B cell (primary cell): ENCODE measurements around the gene GPR150. TPM values are rescaled to one million over a fixed set of nuclear protein-coding genes. Genes with fewer than 3 reads are reported as not detected.

Experiments used
- ATAC-seq: fragments of 200-7000 bp; cut with Tn5 transposase; one replicate; pipeline ENCODE4 v1.10.0; 2021; ENCODE audit warnings: low read depth, mild to moderate bottlenecking, moderate number of reproducible peaks, moderate library complexity
- CTCF ChIA-PET: fragments of 350-600 bp; sonication (Branson Sonifier 250); formaldehyde crosslinking; loops from one replicate; lab custom pipeline; 2021; ENCODE audit warnings: antibody characterized with exemption, inconsistent platforms; lab: Charles Lee
- POLR2A ChIA-PET: fragments of 350-600 bp; sonication (Branson Sonifier 250); formaldehyde crosslinking; loops from one replicate; lab custom pipeline; 2021; ENCODE audit warnings: antibody characterized with exemption; lab: Charles Lee
- DNase-seq: peaks from one replicate; pipeline ENCODE4 v3.0.0; 2013
- H2AFZ ChIP-seq: 2 replicates; pipeline ENCODE4 v1.6.1; 2012; ENCODE audit warnings: mild to moderate bottlenecking, low read depth, low read length; ENCODE audit not compliant: insufficient read depth, poor library complexity, severe bottlenecking
- H3K27ac ChIP-seq, 2 donors: 1 replicate in 1 of 2; 2 replicates in 1 of 2; pipeline ENCODE4 v1.5.1; 2012 to 2013; ENCODE audit warnings: low read length in 2 of 2, mild to moderate bottlenecking in 2 of 2, moderate library complexity in 1 of 2
- H3K27me3 ChIP-seq, 4 experiments: fragments of 200-600 bp in 1 of 4; sonication (generic) in 1 of 4; replicated peaks in 1 of 4; 1 replicate in 2 of 4; 2 replicates in 2 of 4; pipeline versions ENCODE4 v1.6.1 to v1.7.0; 2013 to 2016; ENCODE audit warnings: low read length in 3 of 4, mild to moderate bottlenecking in 2 of 4, mixed read lengths in 1 of 4, moderate library complexity in 1 of 4; ENCODE audit not compliant: insufficient read depth in 4 of 4, control insufficient read depth in 3 of 4; ENCODE audit errors: control extremely low read depth in 1 of 4
- H3K36me3 ChIP-seq, 2 experiments: replicated peaks in 1 of 2; 1 replicate in 1 of 2; 2 replicates in 1 of 2; pipeline versions ENCODE4 v1.6.1 to v1.7.1; 2013; ENCODE audit warnings: low read length in 1 of 2; ENCODE audit not compliant: insufficient read depth in 2 of 2, control insufficient read depth in 1 of 2; ENCODE audit errors: control extremely low read depth in 1 of 2, extremely low read depth in 1 of 2
- H3K4me1 ChIP-seq, 2 donors: fragments of 200-600 bp in 1 of 2; sonication (generic) in 1 of 2; 1 replicate in 1 of 2; 2 replicates in 1 of 2; pipeline versions ENCODE4 v1.5.1 to v1.6.1; 2013 to 2017; ENCODE audit warnings: low read length in 2 of 2; ENCODE audit not compliant: control insufficient read depth in 2 of 2, insufficient read depth in 2 of 2
- H3K4me2 ChIP-seq: replicated peaks from 2 replicates; pipeline ENCODE3; 2012; ENCODE audit warnings: mild to moderate bottlenecking, low read depth, low read length; ENCODE audit not compliant: poor library complexity, severe bottlenecking
- H3K4me3 ChIP-seq, 5 experiments: fragments of 200-600 bp in 1 of 5; sonication (generic) in 1 of 5; 1 replicate in 3 of 5; 2 replicates in 2 of 5; pipeline versions ENCODE4 v1.5.1 to v1.7.0; 2011 to 2016; ENCODE audit warnings: low read length in 4 of 5, mild to moderate bottlenecking in 4 of 5, low read depth in 2 of 5, control low read depth in 1 of 5, moderate library complexity in 1 of 5; ENCODE audit not compliant: insufficient read depth in 1 of 5; ENCODE audit errors: control extremely low read depth in 1 of 5, extremely low read depth in 1 of 5
- H3K79me2 ChIP-seq: fragments of 200-600 bp; sonication (generic); one replicate; pipeline ENCODE4 v1.6.0; 2016; ENCODE audit warnings: low read length; ENCODE audit not compliant: control insufficient read depth, insufficient read depth
- H3K9ac ChIP-seq: fragments of 200-600 bp; sonication (generic); 2 replicates; pipeline ENCODE4 v1.6.1; 2017; ENCODE audit warnings: mild to moderate bottlenecking, low read length, moderate library complexity
- H3K9me3 ChIP-seq, 3 donors: one replicate each; pipeline versions ENCODE4 v1.6.1 to v1.7.1; 2013; ENCODE audit warnings: low read length in 2 of 3; ENCODE audit not compliant: control insufficient read depth in 2 of 3, insufficient read depth in 1 of 3; ENCODE audit errors: control extremely low read depth in 1 of 3
- H4K20me1 ChIP-seq: 2 replicates; pipeline ENCODE4 v1.6.0; 2012; ENCODE audit warnings: mild to moderate bottlenecking, low read length; ENCODE audit not compliant: insufficient read depth, control insufficient read depth, poor library complexity, severe bottlenecking
- H3K27ac Mint-ChIP-seq: one replicate; pipeline ENCODE4 v1.8.0; 2021; ENCODE audit warnings: mixed read lengths
- H3K27me3 Mint-ChIP-seq: one replicate; pipeline ENCODE4 v1.8.0; 2021; ENCODE audit warnings: mixed read lengths
- H3K4me1 Mint-ChIP-seq: one replicate; pipeline ENCODE4 v1.8.0; 2021; ENCODE audit warnings: mixed read lengths
- H3K4me3 Mint-ChIP-seq: one replicate; pipeline ENCODE4 v1.8.0; 2021; ENCODE audit warnings: mixed read lengths
- H3K9me3 Mint-ChIP-seq: one replicate; pipeline ENCODE4 v1.8.0; 2022; ENCODE audit warnings: mixed read lengths; ENCODE audit not compliant: insufficient read depth
- EZH2 ChIP-seq: IDR thresholded peaks from 2 replicates; pipeline ENCODE4 v1.6.1; 2012; ENCODE audit warnings: borderline replicate concordance, low read depth, mild to moderate bottlenecking, moderate library complexity, low read length; ENCODE audit not compliant: insufficient read depth, poor library complexity, severe bottlenecking
- WGBS: methylation state at CpG from one replicate; pipeline ENCODE4 v1.1.5; 2013; ENCODE audit warnings: missing lambda C conversion rate; ENCODE audit not compliant: insufficient coverage; 5-methylcytosine and 5-hydroxymethylcytosine counted together
- intact Hi-C: fragments of 100-400 bp; cut with micrococcal nuclease; formaldehyde crosslinking; loops from one replicate; pipeline ENCODE4 v1.10.0; 2022
- polyA plus RNA-seq: library from polyadenylated mRNA; depleted of rRNA; stranded (reverse); fragments of >200 nt; gene quantifications from 2 replicates; pipeline ENCODE4 v1.2.3, GENCODE V29; 2012
- total RNA-seq, 2 donors: library from RNA; stranded (reverse); fragments of 120-200 nt in 1 of 2; gene quantifications; 1 replicate in 1 of 2; 2 replicates in 1 of 2; pipeline versions ENCODE4 v1.2.3 to v1.2.4, GENCODE V29; 2013 to 2022
- TF ChIP-seq, protein P1 (sequence below): fragments of 200-600 bp; IDR thresholded peaks from one replicate; pipeline ENCODE4 v1.8.0; 2022; ENCODE audit warnings: antibody characterized with exemption, mild to moderate bottlenecking

Gene GPR150
- total and polyA plus RNA-seq, 2 donors (not counting 1 experiment from before 2014, with no cell fraction given), result 0.27 to 0.86 TPM

- H3K4me1 ChIP-seq, result no peaks in the 10 kb centered on the region
- DNase-seq, result no peak
- H3K9me3 Mint-ChIP-seq, result peaks cover 3% of the 10 kb centered on the region
- ChIA-PET POLR2A (no interaction called here), CTCF (no interaction called here)
- no peaks in the 10 kb centered on the region for H3K27me3 Mint-ChIP-seq
- WGBS, result no CpG with 5 or more reads among the region's 1 CpG
- no peak overlapping the region for H3K4me3 Mint-ChIP-seq
- intact Hi-C loops, result no loop called here
- no peak for ATAC-seq
- no peak overlapping the region for H3K4me3 ChIP-seq
- no peaks in the 10 kb centered on the region for H3K79me2 ChIP-seq
- no peaks in the 10 kb centered on the region for H3K27me3 ChIP-seq
- H2AFZ ChIP-seq, result no peak overlapping the region
- no peak overlapping the region for H3K9ac ChIP-seq
- TF ChIP-seq, protein P1, sequence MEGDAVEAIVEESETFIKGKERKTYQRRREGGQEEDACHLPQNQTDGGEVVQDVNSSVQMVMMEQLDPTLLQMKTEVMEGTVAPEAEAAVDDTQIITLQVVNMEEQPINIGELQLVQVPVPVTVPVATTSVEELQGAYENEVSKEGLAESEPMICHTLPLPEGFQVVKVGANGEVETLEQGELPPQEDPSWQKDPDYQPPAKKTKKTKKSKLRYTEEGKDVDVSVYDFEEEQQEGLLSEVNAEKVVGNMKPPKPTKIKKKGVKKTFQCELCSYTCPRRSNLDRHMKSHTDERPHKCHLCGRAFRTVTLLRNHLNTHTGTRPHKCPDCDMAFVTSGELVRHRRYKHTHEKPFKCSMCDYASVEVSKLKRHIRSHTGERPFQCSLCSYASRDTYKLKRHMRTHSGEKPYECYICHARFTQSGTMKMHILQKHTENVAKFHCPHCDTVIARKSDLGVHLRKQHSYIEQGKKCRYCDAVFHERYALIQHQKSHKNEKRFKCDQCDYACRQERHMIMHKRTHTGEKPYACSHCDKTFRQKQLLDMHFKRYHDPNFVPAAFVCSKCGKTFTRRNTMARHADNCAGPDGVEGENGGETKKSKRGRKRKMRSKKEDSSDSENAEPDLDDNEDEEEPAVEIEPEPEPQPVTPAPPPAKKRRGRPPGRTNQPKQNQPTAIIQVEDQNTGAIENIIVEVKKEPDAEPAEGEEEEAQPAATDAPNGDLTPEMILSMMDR, result no peak
- TF ChIP-seq EZH2, result no peak
- H3K4me2 ChIP-seq, result no peak overlapping the region
- no peaks in the 10 kb centered on the region for H3K4me1 Mint-ChIP-seq
- H3K36me3 ChIP-seq, result no peaks in the 10 kb centered on the region
- H3K9me3 ChIP-seq, result peaks cover 0 to 8% (median 6%) of the 10 kb centered on the region in 3 donors
- H4K20me1 ChIP-seq, result no peaks in the 10 kb centered on the region
- no peak overlapping the region for H3K27ac Mint-ChIP-seq
- H3K27ac ChIP-seq, result no peak overlapping the region
Observed at GRCh38 chr5:95613514-95613913, 6.4 kb upstream of the GPR150 start.

- H2AFZ ChIP-seq, result no peak overlapping the region
- H3K27me3 ChIP-seq, result peaks cover 0 to 6% (median 0%) of the 10 kb centered on the region in 4 experiments
- no peak overlapping the region for H3K4me3 Mint-ChIP-seq
- no peak overlapping the region for H3K4me2 ChIP-seq
- H3K79me2 ChIP-seq, result no peaks in the 10 kb centered on the region
- H3K9me3 Mint-ChIP-seq, result peaks cover 3% of the 10 kb centered on the region
- no peak overlapping the region for H3K9ac ChIP-seq
- no peaks in the 10 kb centered on the region for H3K27me3 Mint-ChIP-seq
- no CpG with 5 or more reads among the region's 1 CpG for WGBS
- intact Hi-C loops, result no loop called here
- H3K36me3 ChIP-seq, result no peaks in the 10 kb centered on the region
- H3K4me1 ChIP-seq, result peaks cover 6 to 10% of the 10 kb centered on the region in 2 donors
- no peak overlapping the region for H3K27ac ChIP-seq
- CTCF ChIA-PET, result no interaction called here
- peaks cover 10% of the 10 kb centered on the region for H3K4me1 Mint-ChIP-seq
- H3K4me3 ChIP-seq, result no peak overlapping the region
- TF ChIP-seq, protein P1, result no peak
- no peak for TF ChIP-seq EZH2
- ATAC-seq, result no peak
- peaks cover 0 to 8% (median 6%) of the 10 kb centered on the region in 3 donors for H3K9me3 ChIP-seq
- DNase-seq, result no peak
- no peaks in the 10 kb centered on the region for H4K20me1 ChIP-seq
- H3K27ac Mint-ChIP-seq, result no peak overlapping the region
- POLR2A ChIA-PET, result no interaction called here
Observed at GRCh38 chr5:95615164-95615467, 4.8 kb upstream of the GPR150 start.
